Thyroid gland (tissue), 4 donors: Measurements from ENCODE around the gene CORO1C.

Experiments used
- POLR2A ChIP-seq, 2 donors: fragments of 450-650 bp; IDR thresholded peaks; one replicate each; pipeline ENCODE4 v1.6.1; 2017; ENCODE audit warnings: antibody characterized with exemption in 2 of 2, mild to moderate bottlenecking in 2 of 2, moderate library complexity in 1 of 2
- TF ChIP-seq, protein P1 (sequence below), 6 experiments: fragments of 200-600 bp in 3 of 6; fragments of 450-650 bp in 3 of 6; sonication (generic) in 3 of 6; IDR thresholded peaks; one replicate each; pipeline ENCODE4 v1.5.1; 2016 to 2019; ENCODE audit warnings: antibody characterized with exemption in 6 of 6, mild to moderate bottlenecking in 2 of 6, inconsistent platforms in 1 of 6, moderate library complexity in 1 of 6

DNA sequence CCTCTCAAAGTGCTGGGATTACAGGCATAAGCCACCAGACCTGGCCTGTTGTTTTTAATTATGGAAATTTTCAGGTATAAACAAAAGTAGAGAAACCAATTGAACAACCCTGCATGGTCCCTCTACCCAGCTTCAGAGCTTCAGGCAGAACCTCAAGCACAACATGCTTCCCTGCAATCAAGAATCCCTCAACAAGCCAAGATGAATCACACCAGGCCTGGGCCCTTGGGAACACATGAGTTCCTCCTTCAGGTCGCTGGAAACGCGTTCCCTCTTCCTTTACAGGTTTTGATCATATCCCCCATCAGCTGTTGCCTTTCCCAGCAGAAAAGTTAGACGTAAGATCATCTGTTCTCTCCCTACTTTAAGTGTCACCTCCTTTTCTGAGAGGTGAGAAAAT, 20.5 kb upstream of the CORO1C start:
- TF ChIP-seq, protein P1, sequence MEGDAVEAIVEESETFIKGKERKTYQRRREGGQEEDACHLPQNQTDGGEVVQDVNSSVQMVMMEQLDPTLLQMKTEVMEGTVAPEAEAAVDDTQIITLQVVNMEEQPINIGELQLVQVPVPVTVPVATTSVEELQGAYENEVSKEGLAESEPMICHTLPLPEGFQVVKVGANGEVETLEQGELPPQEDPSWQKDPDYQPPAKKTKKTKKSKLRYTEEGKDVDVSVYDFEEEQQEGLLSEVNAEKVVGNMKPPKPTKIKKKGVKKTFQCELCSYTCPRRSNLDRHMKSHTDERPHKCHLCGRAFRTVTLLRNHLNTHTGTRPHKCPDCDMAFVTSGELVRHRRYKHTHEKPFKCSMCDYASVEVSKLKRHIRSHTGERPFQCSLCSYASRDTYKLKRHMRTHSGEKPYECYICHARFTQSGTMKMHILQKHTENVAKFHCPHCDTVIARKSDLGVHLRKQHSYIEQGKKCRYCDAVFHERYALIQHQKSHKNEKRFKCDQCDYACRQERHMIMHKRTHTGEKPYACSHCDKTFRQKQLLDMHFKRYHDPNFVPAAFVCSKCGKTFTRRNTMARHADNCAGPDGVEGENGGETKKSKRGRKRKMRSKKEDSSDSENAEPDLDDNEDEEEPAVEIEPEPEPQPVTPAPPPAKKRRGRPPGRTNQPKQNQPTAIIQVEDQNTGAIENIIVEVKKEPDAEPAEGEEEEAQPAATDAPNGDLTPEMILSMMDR (IDR thresholded peaks at IDR 0.05) = no peak
- no peak for TF ChIP-seq POLR2A (IDR thresholded peaks at IDR 0.05)
